CD14-positive monocyte (primary cell): ENCODE results near the gene MBD3. TPM values are rescaled to one million over a fixed set of nuclear protein-coding genes. Genes with fewer than 3 reads are reported as not detected.

Experiments
- DNase-seq, 3 donors: peaks; one replicate each; pipeline ENCODE4 v3.0.0-alpha.2; 2011 to 2022
- H2AFZ ChIP-seq: 2 replicates; pipeline ENCODE4 v1.6.0; 2012; ENCODE audit warnings: mild to moderate bottlenecking, low read depth, low read length, inconsistent platforms; ENCODE audit not compliant: insufficient read depth, poor library complexity, severe bottlenecking
- H3K27ac ChIP-seq, 2 donors: 1 replicate in 1 of 2; 2 replicates in 1 of 2; pipeline ENCODE4 v1.5.1; 2012 to 2013; ENCODE audit warnings: low read length in 2 of 2, control low read depth in 1 of 2, inconsistent platforms in 1 of 2, low read depth in 1 of 2, mild to moderate bottlenecking in 1 of 2
- H3K27me3 ChIP-seq, 2 donors: one replicate each; pipeline versions ENCODE4 v1.6.0 to v1.6.1; 2011 to 2013; ENCODE audit warnings: low read length in 2 of 2; ENCODE audit not compliant: control insufficient read depth in 2 of 2, insufficient read depth in 2 of 2
- H3K36me3 ChIP-seq, 2 donors: replicated peaks in 1 of 2; 1 replicate in 1 of 2; 2 replicates in 1 of 2; pipeline versions ENCODE4 v1.5.1 to v1.6.1; 2012 to 2013; ENCODE audit warnings: low read length in 2 of 2, control low read depth in 1 of 2, inconsistent platforms in 1 of 2, mild to moderate bottlenecking in 1 of 2; ENCODE audit not compliant: insufficient read depth in 2 of 2, control insufficient read depth in 1 of 2
- H3K4me1 ChIP-seq, 2 donors: 1 replicate in 1 of 2; 2 replicates in 1 of 2; pipeline versions ENCODE4 v1.5.1 to v1.6.1; 2012 to 2013; ENCODE audit warnings: low read length in 2 of 2, control low read depth in 1 of 2, inconsistent platforms in 1 of 2, mild to moderate bottlenecking in 1 of 2, moderate library complexity in 1 of 2; ENCODE audit not compliant: insufficient read depth in 2 of 2, control insufficient read depth in 1 of 2
- H3K4me2 ChIP-seq: replicated peaks from 2 replicates; pipeline ENCODE3; 2012; ENCODE audit warnings: low read length, moderate library complexity, mild to moderate bottlenecking; ENCODE audit not compliant: poor library complexity, severe bottlenecking; ENCODE audit errors: extremely low read depth
- H3K4me3 ChIP-seq, 3 experiments: fragments of 200-600 bp in 1 of 3; sonication (generic) in 1 of 3; replicated peaks in 1 of 3; 1 replicate in 2 of 3; 2 replicates in 1 of 3; pipeline ENCODE4 v1.5.1; 2011 to 2013; ENCODE audit warnings: low read length in 3 of 3, mild to moderate bottlenecking in 3 of 3, control low read depth in 2 of 3, low read depth in 2 of 3, inconsistent platforms in 1 of 3, moderate library complexity in 1 of 3
- H3K79me2 ChIP-seq: 2 replicates; pipeline ENCODE4 v1.6.0; 2012; ENCODE audit warnings: mild to moderate bottlenecking, control low read depth, inconsistent platforms, low read length, moderate library complexity; ENCODE audit not compliant: insufficient read depth
- H3K9ac ChIP-seq: 2 replicates; pipeline ENCODE4 v1.6.0; 2017; ENCODE audit warnings: low read length, mild to moderate bottlenecking; ENCODE audit not compliant: insufficient read depth, poor library complexity, severe bottlenecking
- H3K9me3 ChIP-seq, 2 donors: replicated peaks in 1 of 2; 1 replicate in 1 of 2; 2 replicates in 1 of 2; pipeline versions ENCODE4 v1.5.1 to v1.6.1; 2012 to 2013; ENCODE audit warnings: low read length in 2 of 2, control low read depth in 1 of 2; ENCODE audit not compliant: control insufficient read depth in 1 of 2, insufficient read depth in 1 of 2
- H4K20me1 ChIP-seq: 2 replicates; pipeline ENCODE4 v1.6.0; 2012; ENCODE audit warnings: mild to moderate bottlenecking, low read length, control low read depth, moderate library complexity; ENCODE audit not compliant: insufficient read depth
- H3K27ac Mint-ChIP-seq, 7 donors: one replicate each; pipeline ENCODE4 v1.8.0; 2020; ENCODE audit warnings: mild to moderate bottlenecking in 7 of 7, mixed read lengths in 7 of 7, moderate library complexity in 6 of 7, inconsistent platforms in 2 of 7
- H3K27me3 Mint-ChIP-seq, 3 donors: one replicate each; pipeline ENCODE4 v1.8.0; 2021 to 2022; ENCODE audit warnings: low read depth in 3 of 3, mild to moderate bottlenecking in 3 of 3, mixed read lengths in 3 of 3, moderate library complexity in 3 of 3, inconsistent platforms in 1 of 3
- H3K36me3 Mint-ChIP-seq, 2 donors: one replicate each; pipeline ENCODE4 v1.8.0; 2020; ENCODE audit warnings: mixed read lengths in 2 of 2, inconsistent platforms in 1 of 2, mild to moderate bottlenecking in 1 of 2
- H3K4me1 Mint-ChIP-seq: one replicate; pipeline ENCODE4 v1.8.0; 2020; ENCODE audit warnings: mild to moderate bottlenecking, mixed read lengths
- H3K4me3 Mint-ChIP-seq, 2 donors: one replicate each; pipeline ENCODE4 v1.8.0; 2020; ENCODE audit warnings: mild to moderate bottlenecking in 2 of 2, mixed read lengths in 2 of 2, moderate library complexity in 1 of 2
- H3K9me3 Mint-ChIP-seq, 7 donors: one replicate each; pipeline ENCODE4 v1.8.0; 2020 to 2022; ENCODE audit warnings: mixed read lengths in 7 of 7, mild to moderate bottlenecking in 6 of 7, moderate library complexity in 6 of 7, inconsistent platforms in 2 of 7
- CTCF ChIP-seq: fragments of 200-600 bp; IDR thresholded peaks from one replicate; pipeline ENCODE4 v1.8.0; 2022; ENCODE audit warnings: antibody characterized with exemption, mild to moderate bottlenecking
- WGBS: methylation state at CpG from one replicate; pipeline ENCODE4 v1.1.5; 2013; ENCODE audit warnings: missing lambda C conversion rate; ENCODE audit not compliant: insufficient coverage; 5-methylcytosine and 5-hydroxymethylcytosine counted together
- intact Hi-C, 2 donors: fragments of 100-400 bp; cut with micrococcal nuclease; formaldehyde crosslinking; loops; one replicate each; pipeline versions ENCODE4 v1.15.0 to v1.15.1; 2023
- polyA plus RNA-seq, 3 donors: library from polyadenylated mRNA; depleted of rRNA in 1 of 3; unstranded in 2 of 3; stranded (reverse) in 1 of 3; fragments of 300-500 nt in 2 of 3; fragments of >200 nt in 1 of 3; fragmentation: Illumina TruSeq in 2 of 3; gene quantifications; 1 replicate in 2 of 3; 2 replicates in 1 of 3; pipeline ENCODE4 v1.2.3, GENCODE V29; 2012 to 2021

Gene MBD3
- polyA plus RNA-seq, 3 donors: 2.6 to 35.3 (median 4.9) TPM

- Histone ChIP-seq H3K4me2 (no peak overlapping the region), H3K9ac (no peak overlapping the region), H3K27me3 (no peaks in the 10 kb centered on the region), H4K20me1 (no peaks in the 10 kb centered on the region), H2AFZ (no peak overlapping the region), H3K36me3 (peaks cover 46 to 47% of the 10 kb centered on the region in 2 donors), H3K27ac (no peak overlapping the region), H3K9me3 (no peaks in the 10 kb centered on the region), H3K4me1 (no peaks in the 10 kb centered on the region), H3K79me2 (no peaks in the 10 kb centered on the region), H3K4me3 (no peak overlapping the region)
- no peak for DNase-seq
- Mint-ChIP-seq H3K36me3 (peaks cover 31 to 81% of the 10 kb centered on the region in 2 donors), H3K4me1 (peaks cover 2% of the 10 kb centered on the region), H3K27me3 (peaks cover 0 to 4% (median 0%) of the 10 kb centered on the region in 3 donors), H3K27ac (no peak overlapping the region), H3K4me3 (no peak overlapping the region), H3K9me3 (peaks cover 0 to 3% (median 0%) of the 10 kb centered on the region in 7 donors)
- WGBS: 98% methylated on average over 17 of the region's 26 CpGs
- no peak for TF ChIP-seq CTCF
- intact Hi-C loops: no loop called here
Measured at GRCh38 chr19:1619094-1619439, 26.4 kb upstream of the MBD3 start.

- Histone ChIP-seq H3K27me3 (no peaks in the 10 kb centered on the region), H3K4me3 (no peak overlapping the region), H3K9ac (no peak overlapping the region), H3K4me1 (no peaks in the 10 kb centered on the region), H3K4me2 (no peak overlapping the region), H2AFZ (no peak overlapping the region), H4K20me1 (no peaks in the 10 kb centered on the region), H3K36me3 (peaks cover 49 to 52% of the 10 kb centered on the region in 2 donors), H3K9me3 (no peaks in the 10 kb centered on the region), H3K27ac (no peak overlapping the region), H3K79me2 (no peaks in the 10 kb centered on the region)
- 90% methylated on average over 17 of the region's 24 CpGs for WGBS
- Mint-ChIP-seq H3K27ac (peak overlapping the region in 4 of 7 donors; percentile 11 to 57 (median 32)), H3K4me1 (peaks cover 2% of the 10 kb centered on the region), H3K36me3 (peaks cover 34 to 81% of the 10 kb centered on the region in 2 donors), H3K4me3 (no peak overlapping the region), H3K27me3 (peaks cover 0 to 4% (median 0%) of the 10 kb centered on the region in 3 donors), H3K9me3 (peaks cover 0 to 3% (median 0%) of the 10 kb centered on the region in 7 donors)
- intact Hi-C loops: no loop called here
- peak; percentile 17 for TF ChIP-seq CTCF
- DNase-seq: no peak
Measured at GRCh38 chr19:1618157-1619093, 25.8 kb upstream of the MBD3 start.
